Osteoblast (primary cell): Measurements from ENCODE around the gene MEI4. TPM values are rescaled to one million over a fixed set of nuclear protein-coding genes. Genes with fewer than 3 reads are reported as not detected.
"Not testable (repeated sequence)": the region's sequence is repeated elsewhere in the genome, so short reads cannot be mapped to it uniquely, and the experiment has no call there.

Source experiments
- DNase-seq: peaks from one replicate; pipeline ENCODE4 v3.0.0; 2011; ENCODE audit warnings: low spot score, mixed read lengths; ENCODE audit not compliant: insufficient read length; ENCODE audit errors: missing footprints
- H2AFZ ChIP-seq: 2 replicates; pipeline ENCODE4 v1.6.0; 2011; ENCODE audit warnings: mild to moderate bottlenecking, low read length
- H3K27ac ChIP-seq: 2 replicates; pipeline ENCODE4 v1.5.1; 2011; ENCODE audit warnings: mild to moderate bottlenecking, low read depth, low read length, moderate library complexity
- H3K27me3 ChIP-seq: 2 replicates; pipeline ENCODE4 v1.6.0; 2012; ENCODE audit warnings: mild to moderate bottlenecking, control low read depth, inconsistent platforms, low read length, moderate library complexity; ENCODE audit not compliant: insufficient read depth
- H3K36me3 ChIP-seq: 2 replicates; pipeline ENCODE4 v1.5.1; 2011; ENCODE audit warnings: mild to moderate bottlenecking, low read length, control low read depth, moderate library complexity; ENCODE audit not compliant: insufficient read depth
- H3K4me1 ChIP-seq: 2 replicates; pipeline ENCODE4 v1.5.1; 2011; ENCODE audit warnings: mild to moderate bottlenecking, low read length, control low read depth, moderate library complexity; ENCODE audit not compliant: insufficient read depth
- H3K4me2 ChIP-seq: 2 replicates; pipeline ENCODE4 v1.6.0; 2011; ENCODE audit warnings: mild to moderate bottlenecking, low read length; ENCODE audit not compliant: insufficient read depth
- H3K4me3 ChIP-seq: fragments of 200-600 bp; sonication (generic); 3 replicates; pipeline ENCODE4 v1.5.1; 2012; ENCODE audit warnings: mild to moderate bottlenecking, low read length, inconsistent platforms; ENCODE audit not compliant: insufficient read depth
- H3K79me2 ChIP-seq: 2 replicates; pipeline ENCODE4 v1.6.0; 2012; ENCODE audit warnings: mild to moderate bottlenecking, low read length, control low read depth, inconsistent platforms; ENCODE audit not compliant: insufficient read depth
- H3K9me3 ChIP-seq: 2 replicates; pipeline ENCODE4 v1.5.1; 2011; ENCODE audit warnings: low read depth, low read length, control low read depth
- H4K20me1 ChIP-seq: 2 replicates; pipeline ENCODE4 v1.6.0; 2012; ENCODE audit warnings: mild to moderate bottlenecking, low read length, control low read depth; ENCODE audit not compliant: insufficient read depth
- total RNA-seq: library from RNA; depleted of rRNA; stranded (reverse); fragments of >200 nt; gene quantifications from 2 replicates; pipeline ENCODE4 v1.2.3, GENCODE V29; 2012
- TF ChIP-seq, protein P1 (sequence below): IDR thresholded peaks from 2 replicates; pipeline ENCODE4 v1.5.1; 2011; ENCODE audit warnings: mild to moderate bottlenecking, low read depth, low read length, moderate library complexity; ENCODE audit errors: extremely low read depth

The MEI4 gene
- total RNA-seq, 1 donor = not detected

DNA sequence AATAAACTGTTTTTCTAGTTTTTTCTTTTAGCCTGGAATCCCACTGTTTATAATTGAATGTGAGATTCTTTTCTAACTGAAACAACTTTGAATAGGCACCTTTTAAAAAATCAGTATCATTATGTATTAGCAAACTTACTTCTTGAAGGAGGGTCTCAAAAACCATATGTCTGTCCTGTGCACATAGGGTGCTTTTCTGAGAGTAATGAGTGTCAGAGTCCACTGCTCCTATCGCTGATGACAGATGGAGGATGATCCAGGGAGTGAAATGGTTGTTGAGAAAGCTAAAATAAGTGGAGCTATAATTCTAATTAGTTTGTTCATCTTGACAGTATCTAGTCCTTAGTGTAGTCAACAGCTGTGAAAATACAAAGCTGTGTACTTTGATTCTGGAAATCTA, 35.8 kb downstream of the MEI4 start:
- Histone ChIP-seq H3K9me3 (no peaks in the 10 kb centered on the region), H3K79me2 (no peaks in the 10 kb centered on the region), H3K4me2 (no peak overlapping the region), H3K27ac (no peak overlapping the region), H4K20me1 (no peaks in the 10 kb centered on the region), H2AFZ (no peak overlapping the region), H3K36me3 (no peaks in the 10 kb centered on the region), H3K27me3 (no peaks in the 10 kb centered on the region), H3K4me1 (no peaks in the 10 kb centered on the region), H3K4me3 (no peak overlapping the region)
- TF ChIP-seq, protein P1, sequence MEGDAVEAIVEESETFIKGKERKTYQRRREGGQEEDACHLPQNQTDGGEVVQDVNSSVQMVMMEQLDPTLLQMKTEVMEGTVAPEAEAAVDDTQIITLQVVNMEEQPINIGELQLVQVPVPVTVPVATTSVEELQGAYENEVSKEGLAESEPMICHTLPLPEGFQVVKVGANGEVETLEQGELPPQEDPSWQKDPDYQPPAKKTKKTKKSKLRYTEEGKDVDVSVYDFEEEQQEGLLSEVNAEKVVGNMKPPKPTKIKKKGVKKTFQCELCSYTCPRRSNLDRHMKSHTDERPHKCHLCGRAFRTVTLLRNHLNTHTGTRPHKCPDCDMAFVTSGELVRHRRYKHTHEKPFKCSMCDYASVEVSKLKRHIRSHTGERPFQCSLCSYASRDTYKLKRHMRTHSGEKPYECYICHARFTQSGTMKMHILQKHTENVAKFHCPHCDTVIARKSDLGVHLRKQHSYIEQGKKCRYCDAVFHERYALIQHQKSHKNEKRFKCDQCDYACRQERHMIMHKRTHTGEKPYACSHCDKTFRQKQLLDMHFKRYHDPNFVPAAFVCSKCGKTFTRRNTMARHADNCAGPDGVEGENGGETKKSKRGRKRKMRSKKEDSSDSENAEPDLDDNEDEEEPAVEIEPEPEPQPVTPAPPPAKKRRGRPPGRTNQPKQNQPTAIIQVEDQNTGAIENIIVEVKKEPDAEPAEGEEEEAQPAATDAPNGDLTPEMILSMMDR = no peak
- no peak for DNase-seq

DNA sequence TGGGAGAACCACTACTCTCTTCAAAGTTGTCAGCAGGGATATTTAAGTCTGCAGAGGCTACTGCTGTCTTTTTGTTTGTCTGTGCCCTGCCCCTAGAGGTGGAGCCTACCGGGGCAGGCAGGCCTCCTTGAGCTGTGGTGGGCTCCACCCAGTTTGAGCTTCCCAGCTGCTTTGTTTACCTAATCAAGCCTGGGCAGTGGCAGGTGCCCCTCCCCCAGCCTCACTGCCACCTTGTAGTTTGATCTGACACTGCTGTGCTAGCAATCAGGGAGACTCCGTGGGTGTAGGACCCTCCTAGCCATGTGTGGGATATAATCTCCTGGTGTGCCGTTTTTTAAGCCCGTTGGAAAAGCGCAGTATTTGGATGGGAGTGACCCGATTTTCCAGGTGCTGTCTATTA, 47.3 kb downstream of the MEI4 start:
- DNase-seq, H3K4me1 ChIP-seq, H3K79me2 ChIP-seq, H2AFZ ChIP-seq, H4K20me1 ChIP-seq, H3K4me3 ChIP-seq, H3K4me2 ChIP-seq, H3K27me3 ChIP-seq, H3K36me3 ChIP-seq, H3K27ac ChIP-seq, H3K9me3 ChIP-seq: not testable (repeated sequence)

DNA sequence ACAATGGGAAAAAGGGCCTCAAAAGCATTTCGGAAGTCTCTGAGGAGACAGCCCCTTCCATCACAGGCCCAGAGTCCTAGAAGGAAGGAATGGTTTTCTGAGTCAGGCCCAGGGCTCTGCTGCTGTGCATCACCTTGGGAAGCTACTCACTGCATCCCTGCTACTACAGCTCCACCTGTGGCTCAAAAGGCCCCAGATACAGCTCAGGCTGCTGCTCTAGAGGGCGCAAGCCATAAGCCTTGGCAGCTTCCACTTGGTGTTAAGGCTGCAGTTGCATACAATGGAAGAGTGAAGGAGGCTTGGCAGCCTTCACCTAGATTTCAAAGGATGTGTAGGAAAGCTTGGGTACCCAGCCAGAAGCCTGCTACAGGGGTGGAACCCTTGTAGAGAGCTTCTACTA, 54.8 kb downstream of the MEI4 start:
- TF ChIP-seq, protein P1 = no peak
- Histone ChIP-seq H3K36me3 (no peaks in the 10 kb centered on the region), H3K4me1 (no peaks in the 10 kb centered on the region), H3K4me2 (no peak overlapping the region), H3K27ac (no peak overlapping the region), H3K27me3 (no peaks in the 10 kb centered on the region), H3K79me2 (no peaks in the 10 kb centered on the region), H2AFZ (no peak overlapping the region), H3K4me3 (no peak overlapping the region), H3K9me3 (no peaks in the 10 kb centered on the region), H4K20me1 (no peaks in the 10 kb centered on the region)
- DNase-seq = no peak

DNA sequence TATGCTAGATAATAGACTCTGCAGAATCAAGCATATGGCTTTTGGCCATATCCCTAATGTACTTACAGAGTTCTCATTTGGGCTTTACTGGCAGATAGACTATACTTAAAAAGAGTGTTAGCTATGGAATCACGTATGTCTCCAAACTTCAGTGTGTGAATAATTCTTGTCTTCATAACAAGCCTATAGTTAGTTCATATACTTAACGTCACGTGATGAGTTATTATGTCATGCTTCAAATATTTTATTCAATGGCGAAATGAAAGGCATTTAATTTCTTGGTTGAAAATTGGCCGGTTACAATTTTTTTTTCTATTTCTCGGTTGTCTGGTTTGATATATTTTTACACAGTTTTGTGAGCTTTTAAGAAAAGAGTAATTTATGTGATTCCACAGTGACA, 62.7 kb downstream of the MEI4 start:
- H3K9me3 ChIP-seq = no peaks in the 10 kb centered on the region
- no peaks in the 10 kb centered on the region for H4K20me1 ChIP-seq
- no peaks in the 10 kb centered on the region for H3K4me1 ChIP-seq
- DNase-seq = no peak
- H3K27ac ChIP-seq = no peak overlapping the region
- H3K79me2 ChIP-seq = no peaks in the 10 kb centered on the region
- TF ChIP-seq, protein P1 = no peak
- no peaks in the 10 kb centered on the region for H3K27me3 ChIP-seq
- H2AFZ ChIP-seq = no peak overlapping the region
- no peak overlapping the region for H3K4me2 ChIP-seq
- H3K4me3 ChIP-seq = no peak overlapping the region
- no peaks in the 10 kb centered on the region for H3K36me3 ChIP-seq
